Raji (cell line): ENCODE results near the gene DNAJB2.
A peak's percentile ranks its signal among the peaks of the same experiment; 100 is the strongest.

ENCODE experiments used
- POLR2A ChIP-seq: IDR thresholded peaks from 2 replicates; pipeline ENCODE4 v1.6.1; 2011; ENCODE audit warnings: low read depth, low read length, control low read depth; ENCODE audit not compliant: insufficient read depth

Gene DNAJB2

GRCh38 chr2:219277703-219278654 lies 1.2 kb upstream of the DNAJB2 start:
- TF ChIP-seq POLR2A = peak; percentile 91

GRCh38 chr2:219278655-219279150 lies 463 bp upstream of the DNAJB2 start:
- TF ChIP-seq POLR2A = no peak

GRCh38 chr2:219279916-219280516 lies 850 bp downstream of the DNAJB2 start:
- TF ChIP-seq POLR2A = no peak

- no peak for TF ChIP-seq POLR2A
These were observed 1.5 kb downstream of the DNAJB2 start for GRCh38 chr2:219280651-219281050.

- no peak for TF ChIP-seq POLR2A
These were observed 2.4 kb downstream of the DNAJB2 start for GRCh38 chr2:219281588-219281987.

- no peak for TF ChIP-seq POLR2A
These were observed 3.2 kb downstream of the DNAJB2 start for GRCh38 chr2:219282375-219282774.

- no peak for TF ChIP-seq POLR2A
These were observed 3.9 kb downstream of the DNAJB2 start for GRCh38 chr2:219282943-219283581.

GRCh38 chr2:219284501-219285372 lies 5.6 kb downstream of the DNAJB2 start:
- no peak for TF ChIP-seq POLR2A

- TF ChIP-seq POLR2A = no peak
These were observed 6.2 kb downstream of the DNAJB2 start for GRCh38 chr2:219285373-219285735.

- no peak for TF ChIP-seq POLR2A
These were observed 6.8 kb downstream of the DNAJB2 start for GRCh38 chr2:219285894-219286425.

- no peak for TF ChIP-seq POLR2A
These were observed 7.4 kb downstream of the DNAJB2 start for GRCh38 chr2:219286436-219287115.

- TF ChIP-seq POLR2A = no peak
These were observed 8.6 kb downstream of the DNAJB2 start for GRCh38 chr2:219287580-219288265.

GRCh38 chr2:219289195-219289536 lies 10.0 kb downstream of the DNAJB2 start:
- TF ChIP-seq POLR2A = no peak
